Psoas muscle (tissue), 8 donors: ENCODE data around the gene HOXA9. TPM values are rescaled to one million over a fixed set of nuclear protein-coding genes. Genes with fewer than 3 reads are reported as not detected.

ENCODE experiments used
- ATAC-seq, 4 donors: fragments of 200-7000 bp; cut with Tn5 transposase; one replicate each; pipeline ENCODE4 v1.9.1; 2020; ENCODE audit warnings: moderate library complexity in 3 of 4, mild to moderate bottlenecking in 2 of 4
- DNase-seq, 2 donors: peaks; one replicate each; pipeline ENCODE4 v3.0.0-alpha.2; 2020
- H3K27ac ChIP-seq: fragments of 200-600 bp; one replicate; pipeline ENCODE4 v1.8.0; 2022
- H3K27me3 ChIP-seq, 3 donors: fragments of 200-600 bp in 1 of 3; one replicate each; pipeline versions ENCODE4 v1.6.1 to v1.8.0; 2013 to 2022; ENCODE audit warnings: low read length in 2 of 3, mild to moderate bottlenecking in 2 of 3, moderate library complexity in 1 of 3; ENCODE audit not compliant: insufficient read depth in 3 of 3
- H3K36me3 ChIP-seq, 2 donors: fragments of 200-600 bp in 1 of 2; one replicate each; pipeline versions ENCODE4 v1.6.1 to v1.8.0; 2013 to 2022; ENCODE audit warnings: low read depth in 1 of 2, mild to moderate bottlenecking in 1 of 2, moderate library complexity in 1 of 2; ENCODE audit not compliant: insufficient read depth in 1 of 2
- H3K4me1 ChIP-seq: fragments of 200-600 bp; one replicate; pipeline ENCODE4 v1.8.0; 2022
- H3K4me3 ChIP-seq: fragments of 200-600 bp; one replicate; pipeline ENCODE4 v1.8.0; 2022; ENCODE audit warnings: mild to moderate bottlenecking
- H3K9me3 ChIP-seq: fragments of 200-600 bp; one replicate; pipeline ENCODE4 v1.8.0; 2022
- CTCF ChIP-seq: fragments of 200-600 bp; IDR thresholded peaks from one replicate; pipeline ENCODE4 v1.8.0; 2022; ENCODE audit warnings: antibody characterized with exemption
- WGBS, 3 donors: extraction: QIAGEN DNeasy Blood & Tissue Kit; methylation state at CpG; one replicate each; pipeline versions ENCODE4 v1.1.6 to v1.1.7; 2013; 5-methylcytosine and 5-hydroxymethylcytosine counted together
- intact Hi-C, 2 donors: fragments of 100-400 bp; cut with DNase I; formaldehyde crosslinking; loops; one replicate each; pipeline versions ENCODE4 v1.11.0 to v1.14.2; 2022
- polyA plus RNA-seq, 3 donors: library from polyadenylated mRNA; stranded (reverse); fragments of 200-250 nt; gene quantifications; one replicate each; pipeline ENCODE4 v1.2.3, GENCODE V29; 2013
- total RNA-seq, 4 donors: library from RNA; stranded (reverse); fragmentation: NEBNext Ultra II Directional in 2 of 4; extraction: Animal tissue kit (Norgen Biotek cat#: 25700) in 2 of 4; gene quantifications; one replicate each; pipeline versions ENCODE4 v1.2.1 to v1.2.4, GENCODE V29; 2021 to 2023
- donor health status: healthy with polysubstance abuse.
- donor health status: DM: no; HTN: no; CAD: no; lungs with moderate emphysema.
- donor health status: Bipolar disorder and iron deficiency.
- donor health status: healthy.
- donor health status: DM: yes; HTN: yes; CAD: no.
- donor health status: DM: no; HTN: no; CAD: no.
- donor health status: DM: no; HTN: no; CAD: no.
- donor health status: DM: yes; HTN: yes; CAD: no.

HOXA9 gene
- total and polyA plus RNA-seq, 7 donors, result 0.81 to 55.9 (median 16.0) TPM; not detected in 1

GRCh38 chr7:27139334-27140125, 25.8 kb downstream of the HOXA9 start:
- Histone ChIP-seq H3K27me3 (no peaks in the 10 kb centered on the region), H3K9me3 (no peaks in the 10 kb centered on the region), H3K4me1 (peaks cover 24% of the 10 kb centered on the region), H3K36me3 (peaks cover 0 to 23% of the 10 kb centered on the region in 2 donors), H3K27ac (peak overlapping the region; percentile 64), H3K4me3 (peak overlapping the region; percentile 13)
- no peak for TF ChIP-seq CTCF
- intact Hi-C loops, result loop anchor here in 1 of 2 donors (5.0 to 10.0 kb wide), 2 partner anchors 282 to 745 kb away; no protein-coding TSS in a partner anchor
- DNase-seq (peak in 1 of 2 donors; percentile 53), ATAC-seq (no peak)
- WGBS, 3 donors, result 79 to 80% (median 80%) methylated on average over 45 to 53 of the region's 53 CpGs

GRCh38 chr7:27138985-27139333, 26.4 kb downstream of the HOXA9 start:
- ATAC-seq (no peak), DNase-seq (no peak)
- H3K4me1 ChIP-seq, result peaks cover 29% of the 10 kb centered on the region
- peaks cover 0 to 17% of the 10 kb centered on the region in 2 donors for H3K36me3 ChIP-seq
- H3K27me3 ChIP-seq, result no peaks in the 10 kb centered on the region
- H3K9me3 ChIP-seq, result no peaks in the 10 kb centered on the region
- no peak for TF ChIP-seq CTCF
- H3K4me3 ChIP-seq, result peak overlapping the region; percentile 13
- peak overlapping the region; percentile 64 for H3K27ac ChIP-seq
- intact Hi-C loops, result no loop called here
- WGBS, 3 donors, result 81 to 82% (median 82%) methylated on average over 11 of the region's 11 CpGs

- 80 to 93% (median 82%) methylated on average over 1 of the region's 1 CpG for WGBS, 3 donors
- Histone ChIP-seq H3K27ac (peak overlapping the region; percentile 64), H3K9me3 (no peaks in the 10 kb centered on the region), H3K27me3 (no peaks in the 10 kb centered on the region), H3K4me1 (peaks cover 34% of the 10 kb centered on the region), H3K4me3 (no peak overlapping the region), H3K36me3 (peaks cover 0 to 13% of the 10 kb centered on the region in 2 donors)
- DNase-seq (no peak), ATAC-seq (no peak)
- intact Hi-C loops, result no loop called here
- TF ChIP-seq CTCF, result no peak
Observed at GRCh38 chr7:27138472-27138871, 26.9 kb downstream of the HOXA9 start.

- Histone ChIP-seq H3K9me3 (no peaks in the 10 kb centered on the region), H3K27me3 (no peaks in the 10 kb centered on the region), H3K36me3 (peaks cover 0 to 7% of the 10 kb centered on the region in 2 donors), H3K27ac (peak overlapping the region; percentile 64), H3K4me1 (peaks cover 41% of the 10 kb centered on the region), H3K4me3 (no peak overlapping the region)
- no peak for DNase-seq
- 64 to 91% (median 74%) methylated on average over 2 of the region's 2 CpGs for WGBS, 3 donors
- ATAC-seq, result no peak
- no peak for TF ChIP-seq CTCF
- intact Hi-C loops, result no loop called here
Observed at GRCh38 chr7:27137640-27138315, 27.6 kb downstream of the HOXA9 start.
